ENCODE measurements around the gene LRMDA. TPM values are rescaled to one million over a fixed set of nuclear protein-coding genes. Genes with fewer than 3 reads are reported as not detected.

Gene LRMDA
- total and polyA plus RNA-seq, 2 donors (not counting 1 experiment from before 2014, with no cell fraction given): 0.12 TPM; not detected in 1

GRCh38 chr10:75718991-75719390, 287.6 kb downstream of the LRMDA start:
- intact Hi-C loops (cut with micrococcal nuclease): no loop called here
- H3K27me3 ChIP-seq (replicated peaks in 1 of 4; ENCODE audit: control extremely low read depth in 1 of 4, control insufficient read depth in 3 of 4, insufficient read depth in 4 of 4, low read length in 3 of 4): peaks cover 0 to 4% (median 0%) of the 10 kb centered on the region in 4 experiments
- TF ChIP-seq EZH2 (IDR thresholded peaks at IDR 0.05; ENCODE audit: borderline replicate concordance, insufficient read depth, low read depth, low read length, poor library complexity, severe bottlenecking): no peak
- POLR2A ChIA-PET: no interaction called here
- H3K27ac Mint-ChIP-seq: no peak overlapping the region
- DNase-seq (no peak), ATAC-seq (ENCODE audit: low read depth) (no peak)
- H3K36me3 ChIP-seq (replicated peaks in 1 of 2; ENCODE audit: control extremely low read depth in 1 of 2, control insufficient read depth in 1 of 2, extremely low read depth in 1 of 2, insufficient read depth in 2 of 2, low read length in 1 of 2): no peaks in the 10 kb centered on the region
- H3K4me1 ChIP-seq (ENCODE audit: control insufficient read depth in 2 of 2, insufficient read depth in 2 of 2, low read length in 2 of 2): no peaks in the 10 kb centered on the region
- H2AFZ ChIP-seq (ENCODE audit: insufficient read depth, low read depth, low read length, poor library complexity, severe bottlenecking): no peak overlapping the region
- no peaks in the 10 kb centered on the region for H3K4me1 Mint-ChIP-seq
- no peak overlapping the region for H3K4me3 ChIP-seq (ENCODE audit: control extremely low read depth in 1 of 5, extremely low read depth in 1 of 5, insufficient read depth in 1 of 5, low read depth in 2 of 5, low read length in 4 of 5)
- no peaks in the 10 kb centered on the region for H3K79me2 ChIP-seq (ENCODE audit: control insufficient read depth, insufficient read depth, low read length)
- H3K4me3 Mint-ChIP-seq: no peak overlapping the region
- no peaks in the 10 kb centered on the region for H3K9me3 ChIP-seq (ENCODE audit: control extremely low read depth in 1 of 3, control insufficient read depth in 2 of 3, insufficient read depth in 1 of 3, low read length in 2 of 3)
- H3K27ac ChIP-seq (ENCODE audit: low read length in 2 of 2): no peak overlapping the region
- peaks cover 10% of the 10 kb centered on the region for H3K27me3 Mint-ChIP-seq
- H3K4me2 ChIP-seq (replicated peaks; ENCODE audit: low read depth, low read length, poor library complexity, severe bottlenecking): no peak overlapping the region
- H4K20me1 ChIP-seq (ENCODE audit: control insufficient read depth, insufficient read depth, low read length, poor library complexity, severe bottlenecking): no peaks in the 10 kb centered on the region
- H3K9me3 Mint-ChIP-seq (ENCODE audit: insufficient read depth): no peaks in the 10 kb centered on the region
- H3K9ac ChIP-seq (ENCODE audit: low read length): no peak overlapping the region
- CTCF ChIA-PET: interaction anchor here (0.5 kb wide), 1 partner anchor 664 kb away, joined by 3 read pairs; no protein-coding TSS in a partner anchor

DNA sequence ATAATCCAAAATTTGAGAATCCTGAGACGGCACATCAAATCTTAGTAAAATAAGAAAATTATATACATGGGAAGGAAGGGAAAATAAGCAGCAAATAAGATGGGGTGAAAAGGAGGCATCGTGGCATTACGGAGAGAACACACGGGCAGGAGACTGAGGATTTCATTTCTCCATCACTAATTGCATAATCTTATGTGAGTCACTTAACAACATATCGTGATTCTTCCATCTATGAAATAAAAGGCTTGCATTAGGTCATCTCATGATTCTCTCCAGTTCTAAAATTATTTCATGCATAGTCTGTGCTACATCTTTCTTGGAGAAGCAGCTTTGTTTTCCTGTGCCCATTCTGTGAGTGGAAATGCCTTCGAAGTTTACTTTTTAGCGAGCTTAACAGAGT, 288.7 kb downstream of the LRMDA start:
- POLR2A ChIA-PET: no interaction called here
- TF ChIP-seq, protein P1, sequence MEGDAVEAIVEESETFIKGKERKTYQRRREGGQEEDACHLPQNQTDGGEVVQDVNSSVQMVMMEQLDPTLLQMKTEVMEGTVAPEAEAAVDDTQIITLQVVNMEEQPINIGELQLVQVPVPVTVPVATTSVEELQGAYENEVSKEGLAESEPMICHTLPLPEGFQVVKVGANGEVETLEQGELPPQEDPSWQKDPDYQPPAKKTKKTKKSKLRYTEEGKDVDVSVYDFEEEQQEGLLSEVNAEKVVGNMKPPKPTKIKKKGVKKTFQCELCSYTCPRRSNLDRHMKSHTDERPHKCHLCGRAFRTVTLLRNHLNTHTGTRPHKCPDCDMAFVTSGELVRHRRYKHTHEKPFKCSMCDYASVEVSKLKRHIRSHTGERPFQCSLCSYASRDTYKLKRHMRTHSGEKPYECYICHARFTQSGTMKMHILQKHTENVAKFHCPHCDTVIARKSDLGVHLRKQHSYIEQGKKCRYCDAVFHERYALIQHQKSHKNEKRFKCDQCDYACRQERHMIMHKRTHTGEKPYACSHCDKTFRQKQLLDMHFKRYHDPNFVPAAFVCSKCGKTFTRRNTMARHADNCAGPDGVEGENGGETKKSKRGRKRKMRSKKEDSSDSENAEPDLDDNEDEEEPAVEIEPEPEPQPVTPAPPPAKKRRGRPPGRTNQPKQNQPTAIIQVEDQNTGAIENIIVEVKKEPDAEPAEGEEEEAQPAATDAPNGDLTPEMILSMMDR (IDR thresholded peaks at IDR 0.05): no peak

More for the DNA sequence above, 288.7 kb downstream of the LRMDA start:
- no peaks in the 10 kb centered on the region for H3K9me3 ChIP-seq (ENCODE audit: control extremely low read depth in 1 of 3, control insufficient read depth in 2 of 3, insufficient read depth in 1 of 3, low read length in 2 of 3)
- Mint-ChIP-seq H3K9me3 (ENCODE audit: insufficient read depth) (no peaks in the 10 kb centered on the region), H3K4me1 (no peaks in the 10 kb centered on the region), H3K27me3 (peaks cover 10% of the 10 kb centered on the region), H3K4me3 (no peak overlapping the region), H3K27ac (no peak overlapping the region)
- H2AFZ ChIP-seq (ENCODE audit: insufficient read depth, low read depth, low read length, poor library complexity, severe bottlenecking): no peak overlapping the region
- H3K9ac ChIP-seq (ENCODE audit: low read length): no peak overlapping the region
- CTCF ChIA-PET: no interaction called here
- WGBS (ENCODE audit: insufficient coverage): no CpG with 5 or more reads among the region's 7 CpGs
- H4K20me1 ChIP-seq (ENCODE audit: control insufficient read depth, insufficient read depth, low read length, poor library complexity, severe bottlenecking): no peaks in the 10 kb centered on the region
- H3K27ac ChIP-seq (ENCODE audit: low read length in 2 of 2): no peak overlapping the region
- no peaks in the 10 kb centered on the region for H3K36me3 ChIP-seq (replicated peaks in 1 of 2; ENCODE audit: control extremely low read depth in 1 of 2, control insufficient read depth in 1 of 2, extremely low read depth in 1 of 2, insufficient read depth in 2 of 2, low read length in 1 of 2)
- intact Hi-C loops (cut with micrococcal nuclease): no loop called here
- no peak overlapping the region for H3K4me3 ChIP-seq (ENCODE audit: control extremely low read depth in 1 of 5, extremely low read depth in 1 of 5, insufficient read depth in 1 of 5, low read depth in 2 of 5, low read length in 4 of 5)
- H3K4me1 ChIP-seq (ENCODE audit: control insufficient read depth in 2 of 2, insufficient read depth in 2 of 2, low read length in 2 of 2): no peaks in the 10 kb centered on the region
- DNase-seq: no peak
- no peaks in the 10 kb centered on the region for H3K27me3 ChIP-seq (replicated peaks in 1 of 4; ENCODE audit: control extremely low read depth in 1 of 4, control insufficient read depth in 3 of 4, insufficient read depth in 4 of 4, low read length in 3 of 4)
- no peaks in the 10 kb centered on the region for H3K79me2 ChIP-seq (ENCODE audit: control insufficient read depth, insufficient read depth, low read length)
- no peak overlapping the region for H3K4me2 ChIP-seq (replicated peaks; ENCODE audit: low read depth, low read length, poor library complexity, severe bottlenecking)
- ATAC-seq (ENCODE audit: low read depth): no peak
